A549 (cell line): ENCODE measurements around the gene CEP126. TPM values are rescaled to one million over a fixed set of nuclear protein-coding genes. Genes with fewer than 3 reads are reported as not detected.
A peak's percentile ranks its signal among the peaks of the same experiment; 100 is the strongest.

Source experiments
- ATAC-seq, 2 experiments: fragments of 200-7000 bp in 1 of 2; fragments of >200 bp in 1 of 2; cut with Nextera tagmentation in 1 of 2; cut with Tn5 transposase in 1 of 2; 3 replicates each; pipeline versions ENCODE4 v1.8.0 to v1.9.1; 2018 to 2020; ENCODE audit warnings: mild to moderate bottlenecking in 1 of 2, moderate library complexity in 1 of 2
- CTCF ChIA-PET: fragments of 300-600 bp; sonication (Branson Sonifier 250); formaldehyde crosslinking; extraction: SDS; loops from one replicate; lab custom pipeline; 2021; ENCODE audit warnings: antibody characterized with exemption, inconsistent platforms; lab: Yijun Ruan, JAX
- POLR2A ChIA-PET: fragments of 350-600 bp; formaldehyde crosslinking; extraction: SDS; loops from one replicate; lab custom pipeline; 2021; ENCODE audit warnings: antibody characterized with exemption, inconsistent platforms; lab: Yijun Ruan, JAX
- DNase-seq, 2 experiments: peaks; one replicate each; pipeline versions ENCODE4 v3.0.0 to v3.0.0-alpha.2; 2011 to 2016; ENCODE audit warnings: low read depth in 1 of 2, low spot score in 1 of 2
- FAIRE-seq: peaks from 2 replicates; lab custom pipeline; 2011; peaks lifted over from hg19 to GRCh38; lab: Jason Lieb, UNC
- H3K27ac ChIP-seq, 2 experiments: fragments of >200 bp; sonication (Bioruptor Twin); formaldehyde crosslinking; 3 replicates each; pipeline ENCODE4 v1.5.1; 2016 to 2017
- H3K4me1 ChIP-seq: fragments of >200 bp; sonication (Bioruptor Twin); formaldehyde crosslinking; 3 replicates; pipeline ENCODE4 v1.6.1; 2016
- H3K4me2 ChIP-seq: fragments of >200 bp; sonication (Bioruptor Twin); formaldehyde crosslinking; 3 replicates; pipeline ENCODE4 v1.6.1; 2016
- H3K4me3 ChIP-seq: fragments of >200 bp; sonication (Bioruptor Twin); formaldehyde crosslinking; 3 replicates; pipeline ENCODE4 v1.5.1; 2016
- H3K9me3 ChIP-seq: fragments of >200 bp; sonication (Bioruptor Twin); formaldehyde crosslinking; 3 replicates; pipeline ENCODE4 v1.6.1; 2016
- ATOH8 ChIP-seq: fragments of 250-450 bp; sonication (Bioruptor Pico); IDR thresholded peaks from 2 replicates; pipeline ENCODE4 v1.5.0; 2020; ENCODE audit warnings: low read depth, mild to moderate bottlenecking, moderate library complexity
- CBX2 ChIP-seq: fragments of 200-600 bp; sonication (generic); IDR thresholded peaks from 2 replicates; pipeline ENCODE4 v1.6.1; 2016; ENCODE audit warnings: low read depth, mild to moderate bottlenecking, borderline replicate concordance
- CBX8 ChIP-seq: fragments of 200-600 bp; sonication (generic); IDR thresholded peaks from 2 replicates; pipeline ENCODE4 v1.6.1; 2016
- CHD2 ChIP-seq: fragments of 150-350 bp; IDR thresholded peaks from 2 replicates; pipeline ENCODE4 v1.6.1; 2014; ENCODE audit warnings: low read length; ENCODE audit not compliant: partially characterized antibody
- CTCF ChIP-seq: fragments of >200 bp; sonication (Bioruptor Twin); formaldehyde crosslinking; IDR thresholded peaks from 3 replicates; pipeline ENCODE4 v1.5.1; 2016
- FOSL2 ChIP-seq, 2 experiments: fragments of 450-650 bp in 1 of 2; fragments of >200 bp in 1 of 2; sonication (Bioruptor Twin) in 1 of 2; formaldehyde crosslinking; IDR thresholded peaks; 2 replicates each; pipeline versions ENCODE4 v1.5.0 to v1.6.1; 2016 to 2020; ENCODE audit warnings: mild to moderate bottlenecking in 1 of 2, moderate library complexity in 1 of 2
- GATA3 ChIP-seq: IDR thresholded peaks from 2 replicates; pipeline ENCODE4 v1.6.1; 2012; ENCODE audit warnings: borderline replicate concordance
- HMGXB4 ChIP-seq: fragments of 250-450 bp; sonication (Bioruptor Pico); IDR thresholded peaks from 2 replicates; pipeline ENCODE4 v1.5.0; 2021; ENCODE audit warnings: mild to moderate bottlenecking, moderate library complexity, borderline replicate concordance
- JUN ChIP-seq, 2 experiments: fragments of >200 bp; sonication (Bioruptor Twin); formaldehyde crosslinking; IDR thresholded peaks; 2 replicates in 1 of 2; 3 replicates in 1 of 2; pipeline ENCODE4 v1.6.1; 2016 to 2017
- MAFK ChIP-seq: fragments of 450-650 bp; IDR thresholded peaks from 2 replicates; pipeline ENCODE4 v1.6.1; 2014; ENCODE audit not compliant: partially characterized antibody
- MAZ ChIP-seq: fragments of 150-350 bp; IDR thresholded peaks from 2 replicates; pipeline ENCODE4 v1.6.1; 2014; ENCODE audit warnings: antibody characterized with exemption, low read depth, low read length, borderline replicate concordance
- MYC ChIP-seq: IDR thresholded peaks from 2 replicates; pipeline ENCODE4 v1.6.1; 2012; ENCODE audit warnings: mild to moderate bottlenecking, inconsistent platforms, low read length, improper control_type of control experiment, borderline replicate concordance
- NFE2L2 ChIP-seq: fragments of 150-350 bp; conservative IDR thresholded peaks from 2 replicates; pipeline ENCODE4 v1.6.1; 2014; ENCODE audit warnings: low read length
- PHF8 ChIP-seq: fragments of 200-600 bp; sonication (generic); IDR thresholded peaks from 2 replicates; pipeline ENCODE4 v1.6.1; 2016; ENCODE audit warnings: low read depth, mild to moderate bottlenecking, antibody characterized with exemption, moderate library complexity, borderline replicate concordance
- RAD21 ChIP-seq, 2 experiments: fragments of >200 bp in 1 of 2; sonication (Bioruptor Twin) in 1 of 2; formaldehyde crosslinking in 1 of 2; IDR thresholded peaks in 1 of 2; conservative IDR thresholded peaks in 1 of 2; 2 replicates in 1 of 2; 3 replicates in 1 of 2; pipeline ENCODE4 v1.6.1; 2012 to 2018; ENCODE audit warnings: inconsistent platforms in 1 of 2
- REST ChIP-seq: fragments of 200-600 bp; sonication (generic); IDR thresholded peaks from 2 replicates; pipeline ENCODE4 v1.6.1; 2016; ENCODE audit warnings: antibody characterized with exemption, mild to moderate bottlenecking, moderate library complexity
- SMC3 ChIP-seq: fragments of >200 bp; sonication (Bioruptor Twin); formaldehyde crosslinking; IDR thresholded peaks from 3 replicates; pipeline ENCODE4 v1.6.1; 2018; ENCODE audit warnings: inconsistent platforms
- TFCP2L1 ChIP-seq: fragments of 250-450 bp; sonication (Bioruptor Pico); IDR thresholded peaks from 2 replicates; pipeline ENCODE4 v1.5.0; 2021; ENCODE audit warnings: mild to moderate bottlenecking
- TP53 ChIP-seq: fragments of 250-450 bp; sonication (Bioruptor Pico); IDR thresholded peaks from 2 replicates; pipeline ENCODE4 v1.5.0; 2021; ENCODE audit warnings: mild to moderate bottlenecking, moderate library complexity
- ZNF302 ChIP-seq: fragments of 250-450 bp; sonication (Bioruptor Pico); IDR thresholded peaks from 2 replicates; pipeline ENCODE4 v1.9.0; 2021; ENCODE audit warnings: inconsistent platforms, mild to moderate bottlenecking, moderate library complexity
- WGBS: methylation state at CpG from one replicate; pipeline ENCODE4 v1.1.6; 2017; ENCODE audit errors: missing lambda C conversion rate; 5-methylcytosine and 5-hydroxymethylcytosine counted together
- polyA plus RNA-seq, 4 experiments: library from polyadenylated mRNA; depleted of rRNA in 3 of 4; stranded (reverse); fragments of >200 nt; fragmentation: RNase III in 1 of 4; extraction: RNeasy Plus Mini Kit Qiagen cat#74134 plus additional on column Dnase treatment in 1 of 4; gene quantifications; 2 replicates in 3 of 4; 3 replicates in 1 of 4; pipeline ENCODE4 v1.2.3, GENCODE V29; 2011 to 2017
- TF ChIP-seq, protein P1 (sequence below): IDR thresholded peaks from 2 replicates; pipeline ENCODE4 v1.6.1; 2012
- TF ChIP-seq, protein P2 (sequence below): IDR thresholded peaks from 2 replicates; pipeline ENCODE4 v1.6.1; 2012; ENCODE audit warnings: low read depth, borderline replicate concordance

CEP126 gene
- polyA plus RNA-seq, 2 of the 4 experiments (the other 2 are of a cell fraction) = 2.6 to 8.7 TPM

DNA sequence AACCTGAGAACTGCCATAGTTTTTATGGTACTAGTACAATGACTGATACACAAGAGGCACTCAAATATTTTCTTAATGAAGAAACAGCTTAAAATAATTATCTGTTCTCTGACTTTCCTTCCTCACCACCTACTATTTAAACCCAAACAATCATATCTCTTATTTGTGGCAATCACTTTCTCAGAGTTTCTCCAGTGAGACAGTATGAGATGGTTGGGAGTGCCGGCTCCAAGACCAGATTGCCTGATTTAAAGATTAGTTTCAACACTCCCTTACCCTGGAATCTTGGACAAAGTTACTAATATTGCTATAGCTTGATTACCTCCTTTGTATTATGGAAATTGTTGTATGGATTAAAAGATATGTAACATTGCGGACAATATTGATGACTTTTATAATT, 5.7 kb upstream of the CEP126 start (continued):
- TF ChIP-seq CTCF (no peak), TP53 (CRISPR knock-in tag) (no peak), JUN (IDR thresholded peaks at IDR 0.05) (no peak), ZNF302 (CRISPR knock-in tag) (no peak), MYC (no peak), CBX2 (no peak), PHF8 (no peak)
- TF ChIP-seq, protein P1, sequence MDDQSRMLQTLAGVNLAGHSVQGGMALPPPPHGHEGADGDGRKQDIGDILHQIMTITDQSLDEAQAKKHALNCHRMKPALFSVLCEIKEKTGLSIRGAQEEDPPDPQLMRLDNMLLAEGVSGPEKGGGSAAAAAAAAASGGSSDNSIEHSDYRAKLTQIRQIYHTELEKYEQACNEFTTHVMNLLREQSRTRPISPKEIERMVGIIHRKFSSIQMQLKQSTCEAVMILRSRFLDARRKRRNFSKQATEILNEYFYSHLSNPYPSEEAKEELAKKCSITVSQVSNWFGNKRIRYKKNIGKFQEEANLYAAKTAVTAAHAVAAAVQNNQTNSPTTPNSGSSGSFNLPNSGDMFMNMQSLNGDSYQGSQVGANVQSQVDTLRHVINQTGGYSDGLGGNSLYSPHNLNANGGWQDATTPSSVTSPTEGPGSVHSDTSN = no peak

DNA sequence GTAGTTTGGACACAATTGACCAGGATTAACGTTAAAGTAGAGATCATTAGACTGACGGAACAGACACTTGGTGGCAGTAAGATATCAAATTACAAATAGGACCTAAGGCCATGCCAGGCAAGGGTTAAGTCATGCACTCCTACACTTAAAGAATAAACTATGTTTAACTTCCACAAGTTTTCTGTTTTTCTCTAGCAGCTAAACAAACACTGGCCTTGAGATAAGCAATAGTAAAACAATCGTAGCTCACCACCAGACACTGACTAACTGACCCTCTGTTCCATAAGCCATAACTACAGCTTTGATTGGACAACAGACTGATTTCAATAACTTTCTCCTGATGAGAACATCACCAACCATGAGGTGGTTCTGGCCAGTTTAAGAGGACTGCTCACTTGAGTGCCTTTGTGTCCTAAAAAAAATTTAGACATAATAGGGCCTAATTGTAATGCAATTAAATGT, 2.0 kb upstream of the CEP126 start:
- DNase-seq (peak in 1 of 2 experiments; percentile 68), FAIRE-seq (no peak), ATAC-seq (peak in 1 of 2 experiments; percentile 7; a peak in 2 of 6 replicates)
- Histone ChIP-seq H3K9me3 (no peaks in the 10 kb centered on the region), H3K4me1 (peaks cover 34% of the 10 kb centered on the region), H3K4me3 (no peak overlapping the region), H3K4me2 (peak overlapping the region; percentile 89), H3K27ac (peak overlapping the region; percentile 71 to 77; a peak in 4 of 6 replicates)
- peak; percentile 33; the same call in 1 of the 3 replicates for TF ChIP-seq SMC3
- TF ChIP-seq NFE2L2 = no peak
- no peak for TF ChIP-seq CBX8
- TF ChIP-seq RAD21 (conservative IDR thresholded peaks at IDR 0.05 in 1 of 2, IDR thresholded peaks at IDR 0.05 in 1 of 2) = peak; percentile 51 to 53
- no peak for TF ChIP-seq ATOH8 (CRISPR knock-in tag)
- TF ChIP-seq PHF8 = no peak
- TF ChIP-seq FOSL2 (IDR thresholded peaks at IDR 0.05) = no peak
- peak; percentile 45; the same call in 1 of the 2 replicates for TF ChIP-seq FOSL2 (CRISPR knock-in tag; IDR thresholded peaks at IDR 0.05)
- peak; percentile 58; the same call in 1 of the 2 replicates for TF ChIP-seq GATA3
- no peak for TF ChIP-seq JUN (IDR thresholded peaks at IDR 0.05)
- peak; percentile 18; the same call in 1 of the 3 replicates for TF ChIP-seq CTCF
- no peak for TF ChIP-seq TFCP2L1 (CRISPR knock-in tag)
- TF ChIP-seq MAFK = no peak
- TF ChIP-seq, protein P2, sequence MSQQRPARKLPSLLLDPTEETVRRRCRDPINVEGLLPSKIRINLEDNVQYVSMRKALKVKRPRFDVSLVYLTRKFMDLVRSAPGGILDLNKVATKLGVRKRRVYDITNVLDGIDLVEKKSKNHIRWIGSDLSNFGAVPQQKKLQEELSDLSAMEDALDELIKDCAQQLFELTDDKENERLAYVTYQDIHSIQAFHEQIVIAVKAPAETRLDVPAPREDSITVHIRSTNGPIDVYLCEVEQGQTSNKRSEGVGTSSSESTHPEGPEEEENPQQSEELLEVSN = no peak
- no peak for TF ChIP-seq REST
- no peak for TF ChIP-seq HMGXB4
- TF ChIP-seq MAZ = no peak
- no peak for TF ChIP-seq CHD2
- WGBS = 2% methylated on average over 3 of the region's 3 CpGs
- CTCF ChIA-PET = interaction anchor here (0.9 to 2.3 kb wide), 4 partner anchors 8 to 68 kb away, joined by 3 to 5 read pairs (median 3); no protein-coding TSS in a partner anchor
- POLR2A ChIA-PET = no interaction called here
